Nephron progenitor cell (in vitro differentiated cells): ENCODE results near the gene MAPRE2.
A peak's percentile ranks its signal among the peaks of the same experiment; 100 is the strongest.

Source experiments
- DNase-seq: peaks from one replicate; pipeline ENCODE4 v3.0.0; 2021
- H3K27ac Mint-ChIP-seq: 2 replicates; pipeline ENCODE4 v1.8.0; 2021; ENCODE audit warnings: mild to moderate bottlenecking, moderate library complexity, mixed read lengths
- H3K27me3 Mint-ChIP-seq: 2 replicates; pipeline ENCODE4 v1.8.0; 2021; ENCODE audit warnings: mild to moderate bottlenecking, low read depth, mixed read lengths; ENCODE audit not compliant: poor library complexity
- H3K36me3 Mint-ChIP-seq: 2 replicates; pipeline ENCODE4 v1.8.0; 2021; ENCODE audit warnings: low read depth, mixed read lengths
- H3K4me1 Mint-ChIP-seq: 2 replicates; pipeline ENCODE4 v1.8.0; 2021; ENCODE audit warnings: mixed read lengths
- H3K4me3 Mint-ChIP-seq: 2 replicates; pipeline ENCODE4 v1.8.0; 2021; ENCODE audit warnings: mild to moderate bottlenecking, moderate library complexity, mixed read lengths
- H3K9me3 Mint-ChIP-seq: 2 replicates; pipeline ENCODE4 v1.8.0; 2021; ENCODE audit warnings: mild to moderate bottlenecking, moderate library complexity, mixed read lengths
- TF ChIP-seq, protein P1 (sequence below): fragments of 200-600 bp; sonication (generic); IDR thresholded peaks from 2 replicates; pipeline ENCODE4 v1.5.0; 2021; ENCODE audit warnings: antibody characterized with exemption

The MAPRE2 gene

GRCh38 chr18:35118641-35119040 is 77.4 kb downstream of the MAPRE2 start:
- H3K27me3 Mint-ChIP-seq = no peaks in the 10 kb centered on the region
- peak overlapping the region; percentile 9 for H3K4me3 Mint-ChIP-seq
- H3K4me1 Mint-ChIP-seq = peaks cover 66% of the 10 kb centered on the region
- H3K36me3 Mint-ChIP-seq = peaks cover 22% of the 10 kb centered on the region
- peaks cover 4% of the 10 kb centered on the region for H3K9me3 Mint-ChIP-seq
- TF ChIP-seq, protein P1, sequence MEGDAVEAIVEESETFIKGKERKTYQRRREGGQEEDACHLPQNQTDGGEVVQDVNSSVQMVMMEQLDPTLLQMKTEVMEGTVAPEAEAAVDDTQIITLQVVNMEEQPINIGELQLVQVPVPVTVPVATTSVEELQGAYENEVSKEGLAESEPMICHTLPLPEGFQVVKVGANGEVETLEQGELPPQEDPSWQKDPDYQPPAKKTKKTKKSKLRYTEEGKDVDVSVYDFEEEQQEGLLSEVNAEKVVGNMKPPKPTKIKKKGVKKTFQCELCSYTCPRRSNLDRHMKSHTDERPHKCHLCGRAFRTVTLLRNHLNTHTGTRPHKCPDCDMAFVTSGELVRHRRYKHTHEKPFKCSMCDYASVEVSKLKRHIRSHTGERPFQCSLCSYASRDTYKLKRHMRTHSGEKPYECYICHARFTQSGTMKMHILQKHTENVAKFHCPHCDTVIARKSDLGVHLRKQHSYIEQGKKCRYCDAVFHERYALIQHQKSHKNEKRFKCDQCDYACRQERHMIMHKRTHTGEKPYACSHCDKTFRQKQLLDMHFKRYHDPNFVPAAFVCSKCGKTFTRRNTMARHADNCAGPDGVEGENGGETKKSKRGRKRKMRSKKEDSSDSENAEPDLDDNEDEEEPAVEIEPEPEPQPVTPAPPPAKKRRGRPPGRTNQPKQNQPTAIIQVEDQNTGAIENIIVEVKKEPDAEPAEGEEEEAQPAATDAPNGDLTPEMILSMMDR = no peak
- H3K27ac Mint-ChIP-seq = peak overlapping the region; percentile 99
- DNase-seq = no peak

DNA sequence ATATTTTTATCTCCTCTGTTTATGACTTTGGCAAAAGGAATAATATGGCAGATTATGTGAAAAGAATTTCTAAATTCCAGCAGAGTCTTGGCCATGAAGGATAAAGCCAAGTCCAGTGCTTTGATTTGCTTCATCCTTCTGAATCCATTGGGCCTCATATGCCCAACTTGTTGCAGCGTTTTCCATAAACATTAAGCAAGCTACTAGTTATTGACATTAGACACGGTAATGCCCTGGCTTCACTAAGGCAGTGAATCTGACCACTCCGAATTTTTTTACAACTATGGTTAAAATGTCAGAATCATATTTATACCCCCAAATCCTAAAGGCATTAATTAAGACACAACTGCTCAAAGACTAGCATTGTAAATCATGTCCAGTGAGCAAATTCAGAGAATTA is 79.8 kb downstream of the MAPRE2 start:
- H3K4me3 Mint-ChIP-seq = no peak overlapping the region
- H3K27ac Mint-ChIP-seq = no peak overlapping the region
- H3K27me3 Mint-ChIP-seq = no peaks in the 10 kb centered on the region
- peaks cover 88% of the 10 kb centered on the region for H3K4me1 Mint-ChIP-seq
- no peak for DNase-seq
- peaks cover 7% of the 10 kb centered on the region for H3K9me3 Mint-ChIP-seq
- H3K36me3 Mint-ChIP-seq = peaks cover 8% of the 10 kb centered on the region
- TF ChIP-seq, protein P1 = no peak

- H3K9me3 Mint-ChIP-seq = peaks cover 7% of the 10 kb centered on the region
- peaks cover 8% of the 10 kb centered on the region for H3K36me3 Mint-ChIP-seq
- no peaks in the 10 kb centered on the region for H3K27me3 Mint-ChIP-seq
- H3K4me3 Mint-ChIP-seq = no peak overlapping the region
- DNase-seq = no peak
- H3K4me1 Mint-ChIP-seq = peaks cover 90% of the 10 kb centered on the region
- no peak overlapping the region for H3K27ac Mint-ChIP-seq
- TF ChIP-seq, protein P1 = no peak
These were observed 80.3 kb downstream of the MAPRE2 start for GRCh38 chr18:35121531-35121930.

GRCh38 chr18:35122586-35123224 is 81.5 kb downstream of the MAPRE2 start:
- TF ChIP-seq, protein P1 = peak; percentile 32
- Mint-ChIP-seq H3K9me3 (peaks cover 7% of the 10 kb centered on the region), H3K27me3 (no peaks in the 10 kb centered on the region), H3K36me3 (peaks cover 20% of the 10 kb centered on the region), H3K27ac (peak overlapping the region; percentile 91), H3K4me1 (peaks cover 80% of the 10 kb centered on the region), H3K4me3 (peak overlapping the region; percentile 25)
- DNase-seq = peak; percentile 37

- Mint-ChIP-seq H3K9me3 (peaks cover 7% of the 10 kb centered on the region), H3K27ac (peak overlapping the region; percentile 95)
These were observed 82.6 kb downstream of the MAPRE2 start for GRCh38 chr18:35123811-35124210.

More at GRCh38 chr18:35123811-35124210, 82.6 kb downstream of the MAPRE2 start:
- Mint-ChIP-seq H3K4me3 (peak overlapping the region; percentile 43), H3K27me3 (no peaks in the 10 kb centered on the region), H3K36me3 (peaks cover 29% of the 10 kb centered on the region), H3K4me1 (peaks cover 69% of the 10 kb centered on the region)
- TF ChIP-seq, protein P1 = no peak
- DNase-seq = no peak
